Measurements from ENCODE around the gene PRDM16. TPM values are rescaled to one million over a fixed set of nuclear protein-coding genes. Genes with fewer than 3 reads are reported as not detected.

PRDM16 gene
- total RNA-seq, 4 donors from 2014 or later = 5.9 to 41.7 (median 11.2) TPM

DNA sequence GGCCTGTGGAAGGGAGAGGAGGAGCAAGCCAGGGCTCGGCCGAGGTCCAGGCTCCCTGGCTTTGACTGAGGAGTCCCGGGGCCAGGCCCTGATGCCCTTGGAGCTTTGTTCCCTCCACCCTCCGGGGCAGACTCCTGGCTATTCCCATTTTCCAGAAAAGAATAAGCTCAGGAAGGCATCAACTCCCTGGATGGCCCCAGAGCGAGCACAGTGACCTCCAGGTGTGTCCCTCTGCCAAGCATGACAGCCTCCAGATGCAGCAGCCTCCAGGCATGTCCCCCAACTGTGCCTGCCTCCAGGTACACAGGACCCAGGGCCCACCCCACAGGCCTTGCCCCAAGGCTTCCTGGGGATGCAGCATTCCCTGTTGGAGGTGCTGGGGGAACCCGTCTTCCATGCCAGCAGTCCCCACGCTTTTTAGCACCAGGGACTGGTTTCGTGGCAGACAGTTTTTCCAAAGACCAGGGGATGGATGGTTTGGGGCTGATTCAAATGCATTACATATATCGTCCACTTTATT is 369.7 kb downstream of the PRDM16 start:
- no peak for TF ChIP-seq EP300 (IDR thresholded peaks at IDR 0.05)
- DNase-seq (ENCODE audit: low spot score in 2 of 2) = no peak
- WGBS, 2 donors = 62 to 70% methylated on average over 9 of the region's 9 CpGs
- peaks cover 0 to 18% (median 0%) of the 10 kb centered on the region in 3 donors for H3K36me3 ChIP-seq
- peaks cover 0 to 4% (median 0%) of the 10 kb centered on the region in 4 donors for H3K9me3 ChIP-seq
- H3K4me1 ChIP-seq = peaks cover 0 to 47% (median 16%) of the 10 kb centered on the region in 4 donors
- H3K27me3 ChIP-seq = peaks cover 0 to 8% of the 10 kb centered on the region in 2 donors
- H3K4me3 ChIP-seq = no peak overlapping the region
- peak overlapping the region in 2 of 4 donors; percentile 81 to 88 for H3K27ac ChIP-seq

DNA sequence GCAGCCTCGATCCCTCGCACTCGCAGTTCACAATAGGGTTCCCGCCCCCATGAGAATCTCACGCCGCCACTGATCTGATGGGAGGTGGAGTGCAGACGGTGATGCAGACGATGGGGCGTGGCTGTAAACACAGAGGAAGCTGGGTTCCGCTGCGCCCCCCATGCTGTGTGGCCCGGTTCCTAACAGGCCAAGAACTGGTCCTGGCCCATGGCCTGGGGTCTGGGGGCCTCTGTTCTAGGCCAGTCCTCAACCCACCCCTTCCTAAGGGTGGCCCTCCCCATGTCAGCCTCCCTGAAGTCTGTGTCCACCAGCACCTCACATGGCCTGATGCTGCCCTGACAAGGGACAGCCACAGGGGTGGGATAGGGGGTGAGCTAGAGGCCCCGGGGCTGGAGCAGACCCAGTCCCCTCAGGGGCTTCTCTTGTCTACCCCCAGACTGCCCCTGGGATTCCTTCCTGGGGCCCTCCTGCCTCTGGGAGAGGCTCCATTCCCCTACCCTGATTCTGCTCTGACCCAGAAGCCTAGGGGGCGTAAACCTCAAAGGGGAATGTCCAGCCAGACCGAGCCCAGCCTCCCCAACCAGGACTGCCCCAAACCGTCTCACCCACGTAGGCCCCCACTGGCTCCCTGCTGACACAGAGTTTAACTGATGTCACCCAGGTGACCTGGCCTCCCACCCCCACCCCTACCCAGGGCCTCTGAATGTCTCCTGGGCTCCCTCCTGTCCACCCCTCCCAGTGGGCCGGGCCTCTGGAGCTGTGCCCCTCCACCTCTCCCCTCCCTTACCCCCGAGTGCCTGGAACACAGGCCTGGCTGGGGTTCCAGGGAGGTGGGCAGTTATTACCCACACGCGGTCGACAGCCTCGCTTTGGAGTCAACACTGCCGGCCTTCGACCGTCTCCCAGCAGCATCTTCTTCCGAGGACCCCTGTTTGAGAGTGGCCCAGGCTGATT is 370.6 kb downstream of the PRDM16 start:
- H3K9me3 ChIP-seq = peaks cover 0 to 4% (median 0%) of the 10 kb centered on the region in 4 donors
- H3K36me3 ChIP-seq = peaks cover 0 to 10% (median 0%) of the 10 kb centered on the region in 3 donors
- TF ChIP-seq, protein P1, sequence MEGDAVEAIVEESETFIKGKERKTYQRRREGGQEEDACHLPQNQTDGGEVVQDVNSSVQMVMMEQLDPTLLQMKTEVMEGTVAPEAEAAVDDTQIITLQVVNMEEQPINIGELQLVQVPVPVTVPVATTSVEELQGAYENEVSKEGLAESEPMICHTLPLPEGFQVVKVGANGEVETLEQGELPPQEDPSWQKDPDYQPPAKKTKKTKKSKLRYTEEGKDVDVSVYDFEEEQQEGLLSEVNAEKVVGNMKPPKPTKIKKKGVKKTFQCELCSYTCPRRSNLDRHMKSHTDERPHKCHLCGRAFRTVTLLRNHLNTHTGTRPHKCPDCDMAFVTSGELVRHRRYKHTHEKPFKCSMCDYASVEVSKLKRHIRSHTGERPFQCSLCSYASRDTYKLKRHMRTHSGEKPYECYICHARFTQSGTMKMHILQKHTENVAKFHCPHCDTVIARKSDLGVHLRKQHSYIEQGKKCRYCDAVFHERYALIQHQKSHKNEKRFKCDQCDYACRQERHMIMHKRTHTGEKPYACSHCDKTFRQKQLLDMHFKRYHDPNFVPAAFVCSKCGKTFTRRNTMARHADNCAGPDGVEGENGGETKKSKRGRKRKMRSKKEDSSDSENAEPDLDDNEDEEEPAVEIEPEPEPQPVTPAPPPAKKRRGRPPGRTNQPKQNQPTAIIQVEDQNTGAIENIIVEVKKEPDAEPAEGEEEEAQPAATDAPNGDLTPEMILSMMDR (IDR thresholded peaks at IDR 0.05) = no peak
- TF ChIP-seq EP300 (IDR thresholded peaks at IDR 0.05) (no peak), POLR2A (IDR thresholded peaks at IDR 0.05) (no peak)
- WGBS, 2 donors = 56 to 60% methylated on average over 16 to 27 of the region's 27 CpGs
- DNase-seq (ENCODE audit: low spot score in 2 of 2) = no peak
- H3K27me3 ChIP-seq = peaks cover 0 to 8% of the 10 kb centered on the region in 2 donors
- H3K27ac ChIP-seq = peak overlapping the region in 3 of 4 donors; percentile 59 to 88 (median 81)
- H3K4me3 ChIP-seq = no peak overlapping the region
- peaks cover 0 to 54% (median 20%) of the 10 kb centered on the region in 4 donors for H3K4me1 ChIP-seq

DNA sequence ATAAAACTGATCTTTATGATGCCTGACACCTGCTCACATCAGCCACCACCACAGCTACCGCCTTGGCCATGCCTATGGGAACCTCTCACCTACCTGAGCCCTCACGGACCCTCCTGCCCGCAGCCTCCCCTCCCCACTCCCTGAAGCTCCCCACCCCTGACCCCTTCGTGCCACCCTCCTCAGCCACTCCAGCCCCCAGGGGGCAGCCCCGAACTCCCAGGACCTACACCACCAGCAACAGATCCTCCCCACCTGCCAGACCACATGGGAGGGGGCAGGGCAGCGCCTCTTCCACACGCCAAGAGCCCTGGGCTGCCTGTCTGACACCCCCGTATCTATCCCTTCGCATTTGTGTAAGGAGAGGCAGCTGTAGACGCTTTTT is 371.3 kb downstream of the PRDM16 start:
- H3K27me3 ChIP-seq = peaks cover 0 to 8% of the 10 kb centered on the region in 2 donors
- no peak for TF ChIP-seq EP300 (IDR thresholded peaks at IDR 0.05)
- TF ChIP-seq, protein P1 (IDR thresholded peaks at IDR 0.05) = no peak
- no peak for TF ChIP-seq POLR2A (IDR thresholded peaks at IDR 0.05)
- H3K4me1 ChIP-seq = peaks cover 0 to 60% (median 22%) of the 10 kb centered on the region in 4 donors
- H3K27ac ChIP-seq = peak overlapping the region; percentile 29 to 88 (median 70)
- DNase-seq (ENCODE audit: low spot score in 2 of 2) = no peak
- no peak overlapping the region for H3K4me3 ChIP-seq
- H3K36me3 ChIP-seq = peaks cover 0 to 6% (median 0%) of the 10 kb centered on the region in 3 donors
- H3K9me3 ChIP-seq = peaks cover 0 to 4% (median 0%) of the 10 kb centered on the region in 4 donors
- 52 to 58% methylated on average over 10 of the region's 10 CpGs for WGBS, 2 donors

DNA sequence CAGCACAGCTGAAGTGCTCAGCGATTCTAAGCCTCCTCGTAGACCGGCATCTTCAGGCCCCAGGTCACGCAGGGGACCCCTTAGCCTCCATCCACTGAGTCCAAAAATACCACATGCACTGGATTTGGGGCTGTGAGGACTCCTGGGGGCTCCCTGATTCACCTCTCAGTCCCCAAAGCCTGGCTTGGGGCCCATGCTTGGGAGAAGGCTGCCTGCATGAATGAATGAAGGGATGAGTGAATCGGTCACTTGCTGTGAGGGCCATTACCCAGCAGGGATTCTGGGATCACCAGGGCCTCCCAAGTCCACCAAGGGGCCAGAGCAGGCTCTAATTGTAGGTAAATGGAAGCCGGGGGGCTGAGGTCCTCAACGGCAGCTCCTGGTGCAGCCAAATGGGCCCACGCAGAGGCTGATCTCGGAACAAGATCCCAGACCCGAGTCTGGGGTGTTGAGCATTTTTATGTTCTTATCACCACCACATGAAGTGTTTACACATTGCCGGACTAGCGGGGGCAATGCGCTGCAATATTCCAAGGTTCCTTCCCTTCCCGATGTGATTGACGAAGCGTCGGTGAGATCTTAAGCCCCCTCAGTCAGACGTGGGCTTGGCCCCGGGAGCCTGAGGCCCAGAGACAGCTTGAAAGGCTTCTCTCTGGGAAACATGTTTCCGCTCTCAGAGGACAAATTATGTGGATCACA is 371.9 kb downstream of the PRDM16 start:
- 41 to 55% methylated on average over 19 to 20 of the region's 20 CpGs for WGBS, 2 donors
- Histone ChIP-seq H3K27me3 (peaks cover 0 to 8% of the 10 kb centered on the region in 2 donors), H3K9me3 (peaks cover 0 to 8% (median 0%) of the 10 kb centered on the region in 4 donors), H3K4me1 (peaks cover 0 to 63% (median 22%) of the 10 kb centered on the region in 4 donors), H3K4me3 (no peak overlapping the region), H3K36me3 (peaks cover 0 to 3% (median 0%) of the 10 kb centered on the region in 3 donors), H3K27ac (peak overlapping the region; percentile 29 to 88 (median 70))
- DNase-seq (ENCODE audit: low spot score in 2 of 2) = no peak
- TF ChIP-seq POLR2A (IDR thresholded peaks at IDR 0.05) (no peak), EP300 (IDR thresholded peaks at IDR 0.05) (no peak)
- TF ChIP-seq, protein P1 (IDR thresholded peaks at IDR 0.05) = no peak

DNA sequence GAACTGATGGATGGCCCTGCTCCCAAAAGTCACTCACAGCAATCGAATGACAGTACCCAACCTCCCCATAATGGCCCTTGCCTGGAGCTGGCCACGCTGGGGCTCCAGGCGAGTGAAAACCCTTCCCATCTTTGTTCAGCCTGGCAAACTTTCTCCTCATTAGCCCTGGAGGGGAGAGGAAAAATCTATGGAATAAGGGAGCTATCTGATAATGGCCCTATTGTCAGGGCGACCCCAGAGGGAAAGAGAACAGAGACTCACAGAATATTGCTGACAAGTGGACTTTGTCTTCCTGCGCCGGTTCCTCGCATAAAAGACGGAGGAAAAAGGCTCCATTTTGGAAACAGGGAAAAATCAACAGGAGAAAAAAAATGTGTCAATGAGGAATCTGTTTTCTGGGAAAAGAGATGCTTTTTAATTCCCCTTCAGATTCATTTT is 372.4 kb downstream of the PRDM16 start:
- DNase-seq (ENCODE audit: low spot score in 2 of 2) = no peak
- 24 to 41% methylated on average over 8 of the region's 8 CpGs for WGBS, 2 donors
- H3K36me3 ChIP-seq = no peaks in the 10 kb centered on the region
- peaks cover 0 to 13% (median 0%) of the 10 kb centered on the region in 4 donors for H3K9me3 ChIP-seq
- no peak overlapping the region for H3K4me3 ChIP-seq
- H3K4me1 ChIP-seq = peaks cover 0 to 63% (median 22%) of the 10 kb centered on the region in 4 donors
- peaks cover 0 to 8% of the 10 kb centered on the region in 2 donors for H3K27me3 ChIP-seq
- TF ChIP-seq POLR2A (IDR thresholded peaks at IDR 0.05) = no peak
- TF ChIP-seq, protein P1 (IDR thresholded peaks at IDR 0.05) = no peak
- no peak for TF ChIP-seq EP300 (IDR thresholded peaks at IDR 0.05)
- peak overlapping the region; percentile 29 to 88 (median 70) for H3K27ac ChIP-seq
